HG02623 (cell line): ENCODE results near the gene HLA-DQB1.
"Not testable (repeated sequence)": the region's sequence is repeated elsewhere in the genome, so short reads cannot be mapped to it uniquely, and the experiment has no call there.

Experiments used
- ATAC-seq: cut with Tn5 transposase; IDR thresholded peaks from one replicate; pipeline ENCODE4 v1.9.1; 2021; ENCODE audit warnings: moderate library complexity; ENCODE audit not compliant: unreplicated experiment

HLA-DQB1 gene

DNA sequence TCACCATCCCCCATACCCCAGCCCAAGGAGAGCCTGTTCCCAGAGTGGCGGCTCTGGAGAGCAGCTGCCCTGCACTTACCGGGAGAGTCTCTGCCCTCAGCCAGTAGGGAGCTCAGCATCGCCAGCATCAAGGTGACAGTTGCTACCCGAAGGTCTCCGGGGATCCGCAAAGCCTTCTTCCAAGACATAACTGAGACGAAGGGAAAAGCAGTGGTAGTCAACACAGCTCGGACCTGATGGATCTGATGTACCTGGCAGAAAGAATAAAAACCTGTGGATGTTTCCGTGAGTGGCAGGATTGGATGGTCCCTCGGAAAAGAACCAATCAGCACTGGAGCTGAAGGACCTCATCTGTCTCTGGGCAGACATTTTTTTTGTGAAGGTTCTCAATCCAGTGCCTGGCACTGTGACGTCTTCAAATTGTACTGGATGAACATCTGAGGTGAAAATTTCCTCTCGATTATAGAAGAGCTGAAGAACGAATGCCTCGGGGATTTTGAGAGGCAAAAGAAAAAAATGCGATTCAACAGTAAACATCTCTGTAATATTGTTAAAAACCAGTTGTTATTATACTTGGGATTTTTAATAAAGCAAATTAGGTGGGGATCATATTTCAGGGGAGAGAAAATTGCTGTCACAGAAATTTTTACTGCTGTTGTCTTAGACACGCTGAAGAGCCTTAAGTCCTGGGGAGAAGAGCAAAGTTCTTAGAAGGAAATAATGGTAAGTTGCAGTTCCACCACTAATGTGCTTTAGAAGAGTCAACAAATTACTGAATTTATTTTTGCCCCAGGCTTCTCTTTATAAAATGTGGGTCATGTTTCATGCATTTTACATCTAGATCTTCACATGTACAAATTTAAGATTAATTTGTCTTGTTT is at the start of gene HLA-DQB1:
TSS of gene HLA-DQB1 (minus strand) at position 238 of the 881 bp plus-strand sequence. CDS start at position 188, 50 bp downstream.
- ATAC-seq = peak; percentile 38

DNA sequence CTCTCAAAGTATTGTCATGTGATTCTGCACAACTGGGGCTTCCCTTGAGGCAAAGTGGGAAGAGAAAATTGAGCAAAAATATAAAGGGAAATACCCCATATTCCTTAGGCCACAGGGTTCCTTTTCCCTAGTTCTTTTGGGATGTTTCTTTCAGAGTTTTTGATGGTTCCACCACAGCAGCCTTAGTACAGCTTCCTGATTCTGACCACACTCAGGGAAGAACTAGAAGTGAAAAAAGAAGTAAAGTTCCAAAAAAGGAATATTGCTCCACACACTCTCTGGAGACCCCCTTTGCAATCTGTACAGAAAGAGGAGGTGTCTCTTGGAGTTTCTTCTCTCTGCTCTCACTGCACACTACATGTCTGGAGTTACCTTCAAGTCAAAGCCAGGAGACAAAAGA is 46.8 kb upstream of the HLA-DQB1 start:
- no peak for ATAC-seq

GRCh38 chr6:32709625-32710024 is 43.2 kb upstream of the HLA-DQB1 start:
- no peak for ATAC-seq

DNA sequence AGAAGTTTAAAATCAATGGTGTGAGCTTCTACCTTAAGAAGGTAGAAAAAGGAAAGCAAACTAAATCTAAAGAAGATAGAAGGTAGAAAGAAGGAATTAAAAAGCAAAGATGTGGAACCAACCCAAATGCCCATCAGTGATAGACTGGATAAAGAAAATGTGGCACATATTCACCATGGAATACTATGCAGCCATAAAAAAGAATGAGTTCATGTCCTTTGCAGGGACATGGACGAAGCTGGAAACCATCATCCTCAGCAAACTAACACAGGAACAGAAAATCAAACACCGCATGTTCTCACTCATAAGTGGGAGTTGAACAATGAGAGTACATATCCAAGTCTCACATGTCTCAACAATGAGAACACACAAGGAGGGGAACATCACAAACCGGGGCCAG is 38.7 kb upstream of the HLA-DQB1 start:
- ATAC-seq = not testable (repeated sequence)

- ATAC-seq = no peak
Observed at GRCh38 chr6:32703347-32703746, 36.9 kb upstream of the HLA-DQB1 start.

DNA sequence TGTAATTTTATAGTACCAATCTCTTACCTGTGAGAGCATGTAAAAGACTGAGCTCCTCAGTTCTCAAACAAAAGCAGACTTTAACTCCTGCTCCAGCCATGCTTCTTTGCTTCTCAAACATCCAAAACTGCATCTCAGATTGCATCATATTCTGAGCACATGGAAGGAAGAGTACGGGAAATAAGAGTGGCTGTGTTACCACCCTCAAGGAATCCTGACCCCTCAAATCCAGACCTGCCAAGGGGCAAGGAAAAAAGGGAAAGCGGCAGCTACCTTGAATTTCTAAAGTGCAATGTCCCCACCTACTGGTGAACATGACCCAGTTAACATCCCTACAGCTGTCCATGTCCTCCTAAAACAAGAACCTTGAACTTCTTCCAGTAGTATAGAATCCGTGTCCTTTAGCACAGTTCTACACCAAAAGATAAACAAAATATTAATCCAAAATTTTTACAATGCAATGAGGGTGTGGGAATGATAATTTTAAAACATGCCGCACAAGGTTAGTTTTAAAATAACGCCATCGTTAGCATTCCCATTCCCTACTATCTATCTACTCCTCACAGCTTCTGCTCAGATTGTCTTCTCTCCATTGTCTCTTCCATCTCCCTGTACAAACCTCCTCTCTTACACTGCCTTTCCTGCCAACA is 34.1 kb upstream of the HLA-DQB1 start:
- no peak for ATAC-seq

DNA sequence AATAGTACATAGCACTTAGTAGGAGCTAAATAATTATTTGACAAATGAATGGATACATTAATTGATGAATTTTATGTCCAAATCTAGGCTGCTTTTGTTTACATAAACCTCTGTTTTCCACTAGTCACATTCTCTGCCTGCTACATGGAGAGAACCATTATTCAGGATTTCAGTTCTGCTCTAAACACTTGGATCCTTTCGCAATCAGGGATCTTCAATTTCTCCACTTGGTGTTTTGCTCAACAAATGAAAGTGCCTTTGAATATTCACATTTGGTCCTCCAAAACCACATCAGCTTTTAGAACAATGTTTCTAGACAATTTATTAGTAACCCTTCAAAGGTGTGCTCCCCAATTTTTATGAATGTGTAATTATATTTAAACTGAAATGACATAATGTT is 30.6 kb upstream of the HLA-DQB1 start:
- no peak for ATAC-seq

GRCh38 chr6:32692019-32692418 is 25.6 kb upstream of the HLA-DQB1 start:
- ATAC-seq = no peak

GRCh38 chr6:32689531-32690501 is 23.4 kb upstream of the HLA-DQB1 start:
- ATAC-seq = no peak

- peak; percentile 72 for ATAC-seq
Observed at GRCh38 chr6:32685603-32686002, 19.1 kb upstream of the HLA-DQB1 start.

GRCh38 chr6:32684246-32684645 is 17.8 kb upstream of the HLA-DQB1 start:
- no peak for ATAC-seq

DNA sequence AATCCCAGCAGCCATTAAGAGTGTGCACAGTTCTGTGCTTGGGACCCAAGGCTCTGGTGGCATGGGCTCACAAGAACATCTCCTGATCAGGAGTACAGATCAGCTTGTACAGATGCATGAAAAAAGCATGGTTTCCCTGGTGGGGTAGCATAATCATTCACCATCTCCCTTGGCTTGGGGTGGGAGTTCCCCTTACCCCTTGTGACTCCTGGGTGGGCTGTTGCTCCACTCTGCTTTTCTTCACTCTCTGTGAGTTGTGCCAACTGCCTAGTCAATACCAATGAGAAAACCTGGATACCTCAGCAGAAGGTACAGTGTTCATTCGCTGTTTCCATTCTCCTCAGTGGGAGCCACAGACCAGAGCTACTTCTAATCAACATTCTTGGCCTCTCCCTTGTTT is 13.6 kb upstream of the HLA-DQB1 start:
- ATAC-seq = no peak

- ATAC-seq = no peak
Observed at GRCh38 chr6:32679492-32679891, 13.0 kb upstream of the HLA-DQB1 start.

GRCh38 chr6:32674123-32674522 is 7.7 kb upstream of the HLA-DQB1 start:
- not testable (repeated sequence) for ATAC-seq

- not testable (repeated sequence) for ATAC-seq
Observed at GRCh38 chr6:32671908-32672307, 5.5 kb upstream of the HLA-DQB1 start.

GRCh38 chr6:32669893-32670292 is 3.4 kb upstream of the HLA-DQB1 start:
- ATAC-seq = no peak

GRCh38 chr6:32669240-32669639 is 2.8 kb upstream of the HLA-DQB1 start:
- ATAC-seq = no peak

GRCh38 chr6:32668226-32668747 is 1.8 kb upstream of the HLA-DQB1 start:
- peak; percentile 71 for ATAC-seq

DNA sequence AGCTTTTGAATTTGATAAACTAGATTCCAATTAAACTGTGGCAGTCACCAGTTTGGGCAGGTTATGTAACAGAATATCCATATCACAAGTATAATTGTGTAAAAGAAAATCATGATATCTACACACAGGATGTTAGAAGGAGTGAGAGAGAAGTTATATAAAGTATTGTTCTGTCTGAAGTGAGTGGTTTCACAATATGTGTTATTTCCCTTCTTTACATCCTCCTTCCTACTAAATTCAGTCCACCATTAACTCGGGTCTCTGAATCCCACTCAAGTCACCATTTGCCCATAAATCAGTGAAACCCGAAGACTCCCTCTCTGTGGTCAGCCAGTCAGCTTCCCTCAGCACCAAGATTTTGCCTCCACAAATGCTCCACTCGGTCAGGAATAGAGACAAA is 796 bp downstream of the HLA-DQB1 start:
- no peak for ATAC-seq

GRCh38 chr6:32664827-32665362 is 1.6 kb downstream of the HLA-DQB1 start:
- no peak for ATAC-seq

GRCh38 chr6:32664354-32664753 is 2.1 kb downstream of the HLA-DQB1 start:
- no peak for ATAC-seq
